Right lobe of liver (tissue), 4 donors: ENCODE results near the gene HPSE2.
"Not testable (repeated sequence)": the region's sequence is repeated elsewhere in the genome, so short reads cannot be mapped to it uniquely, and the experiment has no call there.

Experiments
- CTCF ChIP-seq, 4 donors: fragments of 200-600 bp in 3 of 4; fragments of 450-650 bp in 1 of 4; IDR thresholded peaks; one replicate each; pipeline versions ENCODE4 v1.5.1 to v1.8.0; 2016 to 2022; ENCODE audit warnings: antibody characterized with exemption in 4 of 4, mild to moderate bottlenecking in 2 of 4
- POLR2A ChIP-seq: fragments of 450-650 bp; IDR thresholded peaks from one replicate; pipeline ENCODE4 v1.6.1; 2017; ENCODE audit warnings: antibody characterized with exemption, mild to moderate bottlenecking
- donor health status: DM: no; HTN: no; CAD: no.
- donor health status: DM: no; HTN: no; CAD: no.
- donor health status: DM: no; HTN: yes; CAD: no.

GRCh38 chr10:99132897-99133296 lies 102.8 kb downstream of the HPSE2 start:
- TF ChIP-seq POLR2A; CTCF (IDR thresholded peaks at IDR 0.05): not testable (repeated sequence)
